ENCODE measurements around the gene RNF112.
"Not testable (repeated sequence)": the region's sequence is repeated elsewhere in the genome, so short reads cannot be mapped to it uniquely, and the experiment has no call there.

Gene RNF112

DNA sequence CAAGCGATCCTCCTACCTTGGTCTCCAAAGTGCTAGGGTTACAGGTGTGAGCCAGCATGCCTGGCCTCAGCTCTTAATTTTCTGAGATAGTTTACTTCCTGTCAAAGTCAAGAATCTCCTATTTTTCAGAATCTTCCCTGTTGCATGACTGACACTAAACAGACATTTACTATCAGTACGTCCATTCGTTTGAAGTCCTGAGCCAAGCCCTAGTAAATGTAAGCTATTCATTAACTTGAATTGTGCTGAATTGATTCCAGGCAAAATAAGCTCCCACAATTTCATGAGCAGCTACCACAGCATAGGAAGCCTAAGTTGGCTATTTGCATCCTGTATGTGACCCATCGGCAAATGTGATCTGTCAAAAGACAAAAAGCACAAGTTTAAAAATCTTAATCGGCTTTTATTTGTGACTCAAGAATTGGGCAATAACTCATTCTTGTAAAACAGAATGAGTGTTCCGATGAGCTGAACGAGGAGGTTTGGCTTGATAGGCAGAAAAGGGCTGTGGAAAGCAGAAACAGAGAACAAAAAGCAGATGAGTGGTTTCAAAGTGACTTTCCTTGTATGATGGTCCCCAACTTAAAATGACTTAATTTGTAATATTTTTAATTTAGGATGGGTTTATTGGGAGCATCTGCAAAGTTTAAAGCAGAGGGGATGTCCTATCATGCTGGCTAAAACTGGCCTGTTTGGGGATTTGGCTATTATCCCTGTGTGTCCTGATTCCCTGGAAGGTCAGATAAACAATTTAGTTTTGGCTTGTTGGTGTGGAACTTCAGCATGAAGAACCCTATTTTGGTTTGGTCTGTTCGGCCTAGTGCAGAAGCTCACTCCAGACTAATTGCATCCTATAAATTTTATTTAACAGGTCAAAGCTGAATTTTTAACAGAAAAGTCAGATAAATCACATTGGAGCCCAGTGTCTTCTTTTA lies 14.2 kb downstream of the RNF112 start:
- no peak overlapping the region for H3K4me3 ChIP-seq (ENCODE audit: low read depth, low read length)
- TF ChIP-seq, protein P1, sequence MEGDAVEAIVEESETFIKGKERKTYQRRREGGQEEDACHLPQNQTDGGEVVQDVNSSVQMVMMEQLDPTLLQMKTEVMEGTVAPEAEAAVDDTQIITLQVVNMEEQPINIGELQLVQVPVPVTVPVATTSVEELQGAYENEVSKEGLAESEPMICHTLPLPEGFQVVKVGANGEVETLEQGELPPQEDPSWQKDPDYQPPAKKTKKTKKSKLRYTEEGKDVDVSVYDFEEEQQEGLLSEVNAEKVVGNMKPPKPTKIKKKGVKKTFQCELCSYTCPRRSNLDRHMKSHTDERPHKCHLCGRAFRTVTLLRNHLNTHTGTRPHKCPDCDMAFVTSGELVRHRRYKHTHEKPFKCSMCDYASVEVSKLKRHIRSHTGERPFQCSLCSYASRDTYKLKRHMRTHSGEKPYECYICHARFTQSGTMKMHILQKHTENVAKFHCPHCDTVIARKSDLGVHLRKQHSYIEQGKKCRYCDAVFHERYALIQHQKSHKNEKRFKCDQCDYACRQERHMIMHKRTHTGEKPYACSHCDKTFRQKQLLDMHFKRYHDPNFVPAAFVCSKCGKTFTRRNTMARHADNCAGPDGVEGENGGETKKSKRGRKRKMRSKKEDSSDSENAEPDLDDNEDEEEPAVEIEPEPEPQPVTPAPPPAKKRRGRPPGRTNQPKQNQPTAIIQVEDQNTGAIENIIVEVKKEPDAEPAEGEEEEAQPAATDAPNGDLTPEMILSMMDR (IDR thresholded peaks at IDR 0.05; ENCODE audit: low read depth, low read length): no peak

DNA sequence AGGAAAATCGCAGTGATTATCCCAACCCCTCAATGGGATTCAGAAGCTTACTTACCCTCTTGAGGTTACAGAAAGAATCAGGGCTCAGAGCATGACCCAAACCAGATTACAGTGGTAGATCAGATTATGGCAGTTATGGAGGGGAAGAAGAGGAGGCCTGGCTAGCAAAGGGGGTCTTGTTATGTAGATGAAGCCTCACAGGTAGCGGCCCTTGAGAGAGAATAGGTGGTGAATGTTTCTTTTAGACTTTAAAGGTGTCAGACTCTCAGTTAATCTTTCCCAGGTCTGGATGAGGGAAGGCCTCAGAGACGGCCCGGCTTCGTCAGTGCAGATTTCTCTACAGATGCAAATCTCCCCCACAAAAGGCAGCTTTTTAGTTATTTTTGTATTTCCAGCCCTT lies 15.6 kb downstream of the RNF112 start:
- H3K4me3 ChIP-seq (ENCODE audit: low read depth, low read length): no peak overlapping the region
- TF ChIP-seq, protein P1 (IDR thresholded peaks at IDR 0.05; ENCODE audit: low read depth, low read length): no peak

DNA sequence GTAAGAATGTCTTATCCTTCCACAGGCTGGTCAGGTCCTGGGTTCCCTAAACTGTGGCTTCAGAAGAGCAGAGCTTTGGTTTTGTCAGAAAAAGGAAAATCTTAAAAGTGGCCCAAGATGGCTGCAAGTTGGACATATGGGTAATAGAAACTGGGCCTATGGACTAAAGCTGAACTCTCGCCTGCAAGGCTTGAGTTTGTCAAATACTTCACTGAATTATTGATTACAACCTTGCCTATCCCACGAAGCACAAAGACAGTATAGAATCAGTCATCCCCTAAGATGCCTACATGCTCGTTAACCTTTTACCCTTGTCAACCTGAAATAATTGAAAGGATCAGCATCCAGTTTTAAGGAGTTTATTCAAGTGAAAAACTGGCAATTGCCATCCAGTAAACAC lies 20.7 kb downstream of the RNF112 start:
- H3K4me3 ChIP-seq (ENCODE audit: low read depth, low read length): no peak overlapping the region
- TF ChIP-seq, protein P1 (IDR thresholded peaks at IDR 0.05; ENCODE audit: low read depth, low read length): no peak

DNA sequence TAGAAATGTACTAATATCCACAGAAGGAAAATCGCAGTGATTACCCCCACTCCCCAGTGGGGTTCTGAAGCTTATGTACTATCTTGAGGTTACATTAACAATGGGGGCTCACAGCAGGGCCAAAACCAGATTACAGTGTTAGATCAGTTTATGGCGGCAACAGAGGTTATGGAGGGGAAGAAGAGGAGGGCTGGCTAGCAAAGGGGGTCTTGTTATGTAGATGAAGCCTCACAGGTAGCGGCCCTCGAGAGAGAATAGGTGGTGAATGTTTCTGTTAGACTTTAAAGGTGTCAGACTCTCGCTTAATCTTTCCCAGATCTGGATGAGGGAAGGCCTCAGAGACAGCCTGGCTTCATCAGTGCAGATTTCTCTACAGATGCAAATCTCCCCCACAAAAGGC lies 22.2 kb downstream of the RNF112 start:
- H3K4me3 ChIP-seq (ENCODE audit: low read depth, low read length): no peak overlapping the region
- TF ChIP-seq, protein P1 (IDR thresholded peaks at IDR 0.05; ENCODE audit: low read depth, low read length): no peak

DNA sequence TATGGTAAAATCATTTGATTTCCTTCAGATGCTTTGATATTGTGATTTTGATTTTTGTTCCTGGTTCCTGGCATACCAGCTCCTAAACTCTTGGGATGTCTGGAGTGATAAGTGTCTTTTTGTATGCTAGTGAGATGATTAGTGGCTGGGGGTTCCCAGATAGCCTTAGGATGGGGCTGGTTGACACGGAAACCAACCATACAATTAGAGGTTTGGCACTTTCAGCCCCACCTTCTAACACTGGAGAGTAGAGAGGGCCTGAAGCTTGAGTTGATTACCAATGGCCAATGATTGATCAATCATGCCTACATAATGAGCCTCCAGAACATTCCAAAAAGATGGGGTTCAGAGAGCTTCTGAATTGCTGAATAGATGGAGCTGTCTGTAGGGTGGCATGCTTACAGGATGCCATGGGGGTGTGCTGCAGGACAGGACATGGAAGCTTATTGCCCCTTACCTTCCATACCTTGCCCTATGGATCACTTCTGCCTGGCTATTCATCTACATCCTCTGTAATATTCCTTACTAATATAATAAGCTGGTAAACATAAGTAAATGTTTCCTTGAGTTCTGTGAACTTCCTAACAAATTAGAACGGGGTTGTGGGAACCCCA lies 22.8 kb downstream of the RNF112 start:
- H3K4me3 ChIP-seq (ENCODE audit: low read depth, low read length): no peak overlapping the region
- TF ChIP-seq, protein P1 (IDR thresholded peaks at IDR 0.05; ENCODE audit: low read depth, low read length): no peak

DNA sequence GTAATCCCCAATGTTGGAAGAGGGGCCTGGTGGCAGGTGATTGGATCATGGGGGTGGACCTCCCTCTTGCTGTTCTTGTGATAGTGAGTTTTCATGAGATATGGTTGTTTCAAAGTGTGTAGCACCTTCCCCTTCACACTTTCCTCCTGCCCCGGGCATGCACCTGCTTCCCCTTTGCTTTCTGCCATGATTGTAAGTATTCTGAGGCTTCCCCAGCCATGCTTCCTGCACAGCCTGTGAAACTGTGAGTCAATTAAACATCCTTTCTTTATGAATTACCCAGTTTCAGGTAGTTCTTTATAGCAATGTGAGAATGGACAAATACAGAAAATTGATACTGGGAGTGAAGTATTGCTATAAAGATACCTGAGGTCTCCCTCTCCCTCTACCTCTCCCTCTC lies 29.4 kb downstream of the RNF112 start:
- TF ChIP-seq, protein P1 (IDR thresholded peaks at IDR 0.05; ENCODE audit: low read depth, low read length): no peak

DNA sequence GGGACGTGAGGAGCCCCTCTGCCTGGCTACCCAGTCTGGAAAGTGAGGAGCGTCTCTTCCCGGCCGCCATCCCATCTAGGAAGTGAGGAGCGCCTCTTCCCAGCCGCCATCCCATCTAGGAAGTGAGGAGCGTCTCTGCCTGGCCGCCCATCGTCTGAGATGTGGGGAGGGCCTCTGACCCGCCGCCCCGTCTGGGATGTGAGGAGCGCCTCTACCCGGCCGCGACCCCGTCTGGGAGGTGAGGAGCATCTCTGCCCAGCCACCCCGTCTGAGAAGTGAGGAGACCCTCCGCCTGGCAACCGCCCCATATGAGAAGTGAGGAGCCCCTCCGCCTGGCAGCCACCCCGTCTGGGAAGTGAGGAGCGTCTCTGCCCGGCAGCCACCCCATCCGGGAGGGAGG lies 30.3 kb downstream of the RNF112 start:
- H3K4me3 ChIP-seq (ENCODE audit: low read depth, low read length): not testable (repeated sequence)

More for the DNA sequence above, 29.4 kb downstream of the RNF112 start:
- no peak overlapping the region for H3K4me3 ChIP-seq (ENCODE audit: low read depth, low read length)

All from WI38 (cell line).